ENCODE data around the gene NDC1.
"Not testable (repeated sequence)": the region's sequence is repeated elsewhere in the genome, so short reads cannot be mapped to it uniquely, and the experiment has no call there.

The NDC1 gene

GRCh38 chr1:53826367-53826766, 11.7 kb downstream of the NDC1 start:
- DNase-seq (ENCODE audit: low spot score), result no peak
- no peak for TF ChIP-seq CTCF (IDR thresholded peaks at IDR 0.05; ENCODE audit: borderline replicate concordance, control extremely low read depth, extremely low read depth, insufficient read depth, missing control alignments)
- in situ Hi-C loops (cut with MboI; ENCODE audit: low sequenced_read_pairs, unreplicated experiment), result no loop called here

- in situ Hi-C loops (cut with MboI; ENCODE audit: low sequenced_read_pairs, unreplicated experiment), result no loop called here
- no peak for TF ChIP-seq CTCF (IDR thresholded peaks at IDR 0.05; ENCODE audit: borderline replicate concordance, control extremely low read depth, extremely low read depth, insufficient read depth, missing control alignments)
- no peak for DNase-seq (ENCODE audit: low spot score)
These were observed 12.8 kb downstream of the NDC1 start for GRCh38 chr1:53825306-53825705.

GRCh38 chr1:53822931-53823330, 15.2 kb downstream of the NDC1 start:
- in situ Hi-C loops (cut with MboI; ENCODE audit: low sequenced_read_pairs, unreplicated experiment), result no loop called here
- TF ChIP-seq CTCF (IDR thresholded peaks at IDR 0.05; ENCODE audit: borderline replicate concordance, control extremely low read depth, extremely low read depth, insufficient read depth, missing control alignments), result no peak
- no peak for DNase-seq (ENCODE audit: low spot score)

GRCh38 chr1:53821380-53821779, 16.7 kb downstream of the NDC1 start:
- in situ Hi-C loops (cut with MboI; ENCODE audit: low sequenced_read_pairs, unreplicated experiment), result no loop called here
- no peak for TF ChIP-seq CTCF (IDR thresholded peaks at IDR 0.05; ENCODE audit: borderline replicate concordance, control extremely low read depth, extremely low read depth, insufficient read depth, missing control alignments)

GRCh38 chr1:53819387-53819786, 18.7 kb downstream of the NDC1 start:
- no peak for DNase-seq (ENCODE audit: low spot score)
- in situ Hi-C loops (cut with MboI; ENCODE audit: low sequenced_read_pairs, unreplicated experiment), result no loop called here
- TF ChIP-seq CTCF (IDR thresholded peaks at IDR 0.05; ENCODE audit: borderline replicate concordance, control extremely low read depth, extremely low read depth, insufficient read depth, missing control alignments), result no peak

More at GRCh38 chr1:53821380-53821779, 16.7 kb downstream of the NDC1 start:
- no peak for DNase-seq (ENCODE audit: low spot score)

GRCh38 chr1:53816584-53816983, 21.5 kb downstream of the NDC1 start:
- in situ Hi-C loops (cut with MboI; ENCODE audit: low sequenced_read_pairs, unreplicated experiment); DNase-seq (ENCODE audit: low spot score): not testable (repeated sequence)

GRCh38 chr1:53815484-53815883, 22.6 kb downstream of the NDC1 start:
- DNase-seq (ENCODE audit: low spot score); in situ Hi-C loops (cut with MboI; ENCODE audit: low sequenced_read_pairs, unreplicated experiment): not testable (repeated sequence)

- in situ Hi-C loops (cut with MboI; ENCODE audit: low sequenced_read_pairs, unreplicated experiment), result no loop called here
- peak; percentile 31 for TF ChIP-seq CTCF (IDR thresholded peaks at IDR 0.05; ENCODE audit: borderline replicate concordance, control extremely low read depth, extremely low read depth, insufficient read depth, missing control alignments)
- DNase-seq (ENCODE audit: low spot score), result no peak
These were observed 26.7 kb downstream of the NDC1 start for GRCh38 chr1:53811414-53811851.
